ENCODE measurements around the gene SLC10A1.

GRCh38 chr14:69756298-69756697 is 40.7 kb downstream of the SLC10A1 start:
- TF ChIP-seq CTCF (IDR thresholded peaks at IDR 0.05): no peak
- no peak for TF ChIP-seq POLR2A (IDR thresholded peaks at IDR 0.05)
- no peak for TF ChIP-seq POLR2AphosphoS5 (IDR thresholded peaks at IDR 0.05)
- no peak for TF ChIP-seq EP300 (IDR thresholded peaks at IDR 0.05)

Measured in stomach (tissue), 4 donors.